Measurements from ENCODE around the gene AKR1E2.

Gene AKR1E2

GRCh38 chr10:4825868-4826791, at the start of gene AKR1E2:
Gene AKR1E2, plus strand, starts transcription at chr10:4826207. Its CDS starts 118 bp downstream, at chr10:4826325.
- DNase-seq = peak; percentile 94

- DNase-seq = no peak
Observed at GRCh38 chr10:4776234-4776638, 49.8 kb upstream of the AKR1E2 start.

- no peak for DNase-seq
Observed at GRCh38 chr10:4778761-4779160, 47.2 kb upstream of the AKR1E2 start.

GRCh38 chr10:4780091-4780490, 45.9 kb upstream of the AKR1E2 start:
- no peak for DNase-seq

GRCh38 chr10:4780782-4781181, 45.2 kb upstream of the AKR1E2 start:
- DNase-seq = peak; percentile 88

GRCh38 chr10:4781955-4782354, 44.1 kb upstream of the AKR1E2 start:
- no peak for DNase-seq

- DNase-seq = no peak
Observed at GRCh38 chr10:4784667-4785333, 41.2 kb upstream of the AKR1E2 start.

GRCh38 chr10:4786043-4786839, 39.8 kb upstream of the AKR1E2 start:
- no peak for DNase-seq

GRCh38 chr10:4790045-4790444, 36.0 kb upstream of the AKR1E2 start:
- DNase-seq = no peak

GRCh38 chr10:4790922-4791321, 35.1 kb upstream of the AKR1E2 start:
- no peak for DNase-seq

GRCh38 chr10:4792381-4792780, 33.6 kb upstream of the AKR1E2 start:
- DNase-seq = no peak

GRCh38 chr10:4801405-4801804, 24.6 kb upstream of the AKR1E2 start:
- DNase-seq = no peak

GRCh38 chr10:4802711-4803487, 23.1 kb upstream of the AKR1E2 start:
- DNase-seq = no peak

GRCh38 chr10:4803822-4804221, 22.2 kb upstream of the AKR1E2 start:
- DNase-seq = no peak

GRCh38 chr10:4804465-4804864, 21.5 kb upstream of the AKR1E2 start:
- peak; percentile 80 for DNase-seq

GRCh38 chr10:4806534-4806933, 19.5 kb upstream of the AKR1E2 start:
- no peak for DNase-seq

- DNase-seq = peak; percentile 91
Observed at GRCh38 chr10:4807761-4808507, 18.1 kb upstream of the AKR1E2 start.

GRCh38 chr10:4809156-4809555, 16.9 kb upstream of the AKR1E2 start:
- no peak for DNase-seq

- peak; percentile 64 for DNase-seq
Observed at GRCh38 chr10:4810092-4810491, 15.9 kb upstream of the AKR1E2 start.

GRCh38 chr10:4812046-4812445, 14.0 kb upstream of the AKR1E2 start:
- DNase-seq = no peak

GRCh38 chr10:4813023-4813422, 13.0 kb upstream of the AKR1E2 start:
- DNase-seq = peak; percentile 89

GRCh38 chr10:4813496-4813895, 12.5 kb upstream of the AKR1E2 start:
- DNase-seq = no peak
